H1 (cell line): Measurements from ENCODE around the gene L3MBTL4.

ENCODE experiments used
- ATF2 ChIP-seq: IDR thresholded peaks from 2 replicates; pipeline ENCODE4 v1.6.1; 2012; ENCODE audit warnings: low read length, inconsistent platforms
- CTCF ChIP-seq, 3 experiments: IDR thresholded peaks; 1 replicate in 2 of 3; 2 replicates in 1 of 3; pipeline versions ENCODE4 v1.5.1 to v1.6.1; 2011; ENCODE audit warnings: low read length in 3 of 3, mild to moderate bottlenecking in 3 of 3, inconsistent platforms in 2 of 3, low read depth in 1 of 3, moderate library complexity in 1 of 3; ENCODE audit not compliant: insufficient read depth in 1 of 3; ENCODE audit errors: control extremely low read depth in 1 of 3
- EP300 ChIP-seq, 2 experiments: IDR thresholded peaks; 1 replicate in 1 of 2; 2 replicates in 1 of 2; pipeline ENCODE4 v1.6.1; 2011 to 2012; ENCODE audit warnings: low read depth in 2 of 2, low read length in 2 of 2, mild to moderate bottlenecking in 2 of 2, borderline replicate concordance in 1 of 2, inconsistent platforms in 1 of 2, moderate library complexity in 1 of 2
- KDM5A ChIP-seq: fragments of 200-600 bp; IDR thresholded peaks from 2 replicates; pipeline ENCODE4 v1.7.1; 2012; ENCODE audit warnings: mild to moderate bottlenecking, low read length, inconsistent platforms, mixed read lengths
- POLR2AphosphoS5 ChIP-seq: IDR thresholded peaks from 2 replicates; pipeline ENCODE4 v1.6.1; 2011; ENCODE audit warnings: low read depth, low read length
- RAD21 ChIP-seq, 2 experiments: IDR thresholded peaks in 1 of 2; conservative IDR thresholded peaks in 1 of 2; 2 replicates each; pipeline ENCODE4 v1.6.1; 2011; ENCODE audit warnings: low read depth in 2 of 2, low read length in 2 of 2, improper control_type of control experiment in 1 of 2, inconsistent platforms in 1 of 2, mild to moderate bottlenecking in 1 of 2, moderate library complexity in 1 of 2
- SUZ12 ChIP-seq: fragments of 200-600 bp; sonication (generic); IDR thresholded peaks from 2 replicates; pipeline ENCODE4 v1.6.1; 2012; ENCODE audit warnings: mild to moderate bottlenecking, inconsistent platforms, low read length, moderate library complexity, mixed read lengths

- TF ChIP-seq POLR2AphosphoS5, result no peak
- no peak for TF ChIP-seq CTCF (IDR thresholded peaks at IDR 0.05; ENCODE audit: control extremely low read depth in 1 of 3, insufficient read depth in 1 of 3, low read depth in 1 of 3, low read length in 3 of 3)
- no peak for TF ChIP-seq SUZ12
- no peak for TF ChIP-seq RAD21 (IDR thresholded peaks at IDR 0.05 in 1 of 2, conservative IDR thresholded peaks at IDR 0.05 in 1 of 2; ENCODE audit: low read depth in 2 of 2, low read length in 2 of 2)
- no peak for TF ChIP-seq EP300 (IDR thresholded peaks at IDR 0.05; ENCODE audit: borderline replicate concordance in 1 of 2, low read depth in 2 of 2, low read length in 2 of 2)
- no peak for TF ChIP-seq KDM5A
- TF ChIP-seq ATF2, result no peak
Observed at GRCh38 chr18:6323319-6323889, 91.3 kb downstream of the L3MBTL4 start.
